GM12878 (cell line): Measurements from ENCODE around the gene ADH7. TPM values are rescaled to one million over a fixed set of nuclear protein-coding genes. Genes with fewer than 3 reads are reported as not detected.

Experiments
- ATAC-seq: fragments of 200-7000 bp; cut with Tn5 transposase; 3 replicates; pipeline ENCODE4 v1.9.1; 2020; ENCODE audit warnings: mild to moderate bottlenecking, moderate library complexity
- BruUV-seq: library from RNA; stranded (reverse); fragments of 400-500 nt; replicated peaks from 2 replicates; lab custom pipeline; 2021; lab: Mats Ljungman, UMichigan
- CTCF ChIA-PET: fragments of 300-600 bp; sonication (Branson Sonifier 250); formaldehyde crosslinking; extraction: SDS; loops from one replicate; lab custom pipeline; 2021; ENCODE audit warnings: inconsistent platforms; lab: Yijun Ruan, JAX
- POLR2A ChIA-PET: fragments of 350-600 bp; formaldehyde crosslinking; extraction: SDS; loops from one replicate; lab custom pipeline; 2021; ENCODE audit warnings: inconsistent platforms; lab: Charles Lee
- RAD21 ChIA-PET: fragments of 300-600 bp; sonication (Branson Sonifier 250); formaldehyde crosslinking; loops from one replicate; lab custom pipeline; 2023; ENCODE audit warnings: antibody characterized with exemption; ENCODE audit not compliant: unreplicated experiment; lab: Charles Lee
- SMC1A ChIA-PET: fragments of 300-600 bp; sonication (Branson Sonifier 250); formaldehyde crosslinking; loops from one replicate; lab custom pipeline; 2023; ENCODE audit not compliant: unreplicated experiment, uncharacterized antibody; lab: Charles Lee
- DNase-seq: peaks from one replicate; pipeline ENCODE4 v3.0.0-alpha.2; 2011; ENCODE audit warnings: low read depth, low spot score
- FAIRE-seq: peaks from 3 replicates; lab custom pipeline; 2011; peaks lifted over from hg19 to GRCh38; lab: Jason Lieb, UNC
- H2AFZ ChIP-seq: 2 replicates; pipeline ENCODE4 v1.6.0; 2011; ENCODE audit warnings: low read depth, low read length, control low read depth; ENCODE audit not compliant: control insufficient read depth
- H3K27ac ChIP-seq: 2 replicates; pipeline ENCODE4 v1.5.1; 2011; ENCODE audit warnings: control low read depth; ENCODE audit not compliant: control insufficient read depth, insufficient read depth
- H3K27me3 ChIP-seq, 2 experiments: replicated peaks in 1 of 2; 2 replicates each; pipeline versions ENCODE4 v1.6.0 to v1.6.1; 2011; ENCODE audit warnings: low read length in 1 of 2; ENCODE audit not compliant: control insufficient read depth in 2 of 2, insufficient read depth in 2 of 2
- H3K36me3 ChIP-seq, 2 experiments: 2 replicates each; pipeline ENCODE4 v1.5.1; 2011; ENCODE audit warnings: low read length in 1 of 2; ENCODE audit not compliant: control insufficient read depth in 2 of 2, insufficient read depth in 2 of 2
- H3K4me1 ChIP-seq: 2 replicates; pipeline ENCODE4 v1.6.1; 2011; ENCODE audit warnings: mild to moderate bottlenecking, low read length, moderate library complexity, mixed read lengths; ENCODE audit not compliant: control insufficient read depth, insufficient read depth
- H3K4me2 ChIP-seq: 2 replicates; pipeline ENCODE4 v1.6.0; 2011; ENCODE audit warnings: control low read depth; ENCODE audit not compliant: control insufficient read depth, insufficient read depth
- H3K4me3 ChIP-seq: fragments of 200-600 bp; sonication (generic); 2 replicates; pipeline ENCODE4 v1.5.1; 2016
- H3K79me2 ChIP-seq: 2 replicates; pipeline ENCODE4 v1.6.0; 2011; ENCODE audit warnings: low read length; ENCODE audit not compliant: control insufficient read depth, insufficient read depth
- H3K9ac ChIP-seq: 2 replicates; pipeline ENCODE4 v1.8.0; 2011; ENCODE audit warnings: low read length, control low read depth, mixed read lengths; ENCODE audit not compliant: control insufficient read depth, insufficient read depth
- H3K9me3 ChIP-seq: replicated peaks from 3 replicates; pipeline ENCODE4 v1.5.1; 2011; ENCODE audit warnings: mild to moderate bottlenecking, low read length; ENCODE audit not compliant: control insufficient read depth, insufficient read depth
- H4K20me1 ChIP-seq: 2 replicates; pipeline ENCODE4 v1.6.0; 2011; ENCODE audit not compliant: control insufficient read depth, insufficient read depth
- CHD1 ChIP-seq: IDR thresholded peaks from 2 replicates; pipeline ENCODE4 v1.6.1; 2012; ENCODE audit warnings: low read depth, low read length, improper control_type of control experiment
- GABPA ChIP-seq: IDR thresholded peaks from 2 replicates; pipeline ENCODE4 v1.6.1; 2014; ENCODE audit warnings: antibody characterized with exemption, low read depth, mild to moderate bottlenecking, inconsistent platforms
- NR2C2 ChIP-seq: IDR thresholded peaks from 2 replicates; pipeline ENCODE4 v1.6.1; 2011; ENCODE audit warnings: borderline replicate concordance, low read depth; ENCODE audit not compliant: control insufficient read depth, insufficient read length
- PML ChIP-seq: IDR thresholded peaks from 2 replicates; pipeline ENCODE4 v1.6.1; 2012; ENCODE audit warnings: low read length, inconsistent platforms
- SIX5 ChIP-seq: IDR thresholded peaks from 2 replicates; pipeline ENCODE4 v1.6.1; 2011; ENCODE audit warnings: mild to moderate bottlenecking, low read depth, low read length, moderate library complexity; ENCODE audit not compliant: severe bottlenecking
- SMAD5 ChIP-seq: IDR thresholded peaks from 2 replicates; pipeline ENCODE4 v1.6.1; 2016; ENCODE audit warnings: antibody characterized with exemption, low read depth
- SMC3 ChIP-seq: IDR thresholded peaks from 2 replicates; pipeline ENCODE4 v1.6.1; 2011; ENCODE audit warnings: low read length, improper control_type of control experiment, borderline replicate concordance
- SREBF1 ChIP-seq: IDR thresholded peaks from 2 replicates; pipeline ENCODE4 v1.6.1; 2012; ENCODE audit warnings: mild to moderate bottlenecking, low read length
- SREBF2 ChIP-seq: IDR thresholded peaks from 2 replicates; pipeline ENCODE4 v1.6.1; 2012; ENCODE audit warnings: mild to moderate bottlenecking, low read length
- WGBS: methylation state at CpG from one replicate; pipeline ENCODE4 v1.1.6; 2016; ENCODE audit warnings: low lambda C conversion rate; ENCODE audit not compliant: insufficient replicate concordance, insufficient coverage; ENCODE audit errors: missing lambda C conversion rate; 5-methylcytosine and 5-hydroxymethylcytosine counted together
- in situ Hi-C: fragments of 300-500 bp; cut with MboI; formaldehyde crosslinking; loops from 9 replicates; pipeline ENCODE4 v1.14.3; 2018; ENCODE audit warnings: mixed read lengths
- intact Hi-C: fragments of 100-400 bp; cut with micrococcal nuclease; formaldehyde crosslinking; loops from one replicate; pipeline ENCODE4 v1.14.2; 2022; ENCODE audit not compliant: unreplicated experiment
- polyA plus RNA-seq, 11 experiments: library from polyadenylated mRNA; depleted of rRNA in 4 of 11; unstranded in 6 of 11; stranded (reverse) in 5 of 11; fragments of >200 nt; fragmentation: Nextera tagmentation in 4 of 11; fragmentation: Illumina TruSeq in 1 of 11; extraction: Ambion mirVana in 4 of 11; extraction: Trizol in 1 of 11; gene quantifications; 1 replicate in 1 of 11; 2 replicates in 10 of 11; pipeline versions ENCODE4 v1.2.1 to v1.2.3, GENCODE V29; 2011 to 2016; ENCODE audit warnings: inconsistent platforms in 2 of 11, missing spikeins in 2 of 11, low read depth in 1 of 11
- total RNA-seq, 4 experiments: library from RNA; depleted of rRNA in 3 of 4; stranded (reverse); fragments of >200 nt in 3 of 4; fragmentation: Illumina TruSeq in 1 of 4; extraction: Trizol in 1 of 4; gene quantifications; 2 replicates each; pipeline versions ENCODE4 v1.2.1 to v1.2.3, GENCODE V29; 2013 to 2021
- TF ChIP-seq, protein P1 (sequence below): fragments of 450-650 bp; IDR thresholded peaks from 2 replicates; pipeline ENCODE4 v1.6.1; 2014; ENCODE audit warnings: mild to moderate bottlenecking
- TF ChIP-seq, protein P2 (sequence below): fragments of 150-350 bp; IDR thresholded peaks from 2 replicates; pipeline ENCODE4 v1.6.1; 2014; ENCODE audit warnings: mild to moderate bottlenecking, low read depth, low read length
- TF ChIP-seq, protein P3 (sequence below): IDR thresholded peaks from 2 replicates; pipeline ENCODE4 v1.6.1; 2012; ENCODE audit warnings: low read length, inconsistent platforms
- TF ChIP-seq, protein P4 (sequence below): fragments of 450-650 bp; IDR thresholded peaks from 2 replicates; pipeline ENCODE4 v1.6.1; 2016; ENCODE audit warnings: mild to moderate bottlenecking

The ADH7 gene
- total and polyA plus RNA-seq, 10 of the 15 experiments (the other 5 are each of a cell fraction or from before 2014, with no cell fraction given): not detected

DNA sequence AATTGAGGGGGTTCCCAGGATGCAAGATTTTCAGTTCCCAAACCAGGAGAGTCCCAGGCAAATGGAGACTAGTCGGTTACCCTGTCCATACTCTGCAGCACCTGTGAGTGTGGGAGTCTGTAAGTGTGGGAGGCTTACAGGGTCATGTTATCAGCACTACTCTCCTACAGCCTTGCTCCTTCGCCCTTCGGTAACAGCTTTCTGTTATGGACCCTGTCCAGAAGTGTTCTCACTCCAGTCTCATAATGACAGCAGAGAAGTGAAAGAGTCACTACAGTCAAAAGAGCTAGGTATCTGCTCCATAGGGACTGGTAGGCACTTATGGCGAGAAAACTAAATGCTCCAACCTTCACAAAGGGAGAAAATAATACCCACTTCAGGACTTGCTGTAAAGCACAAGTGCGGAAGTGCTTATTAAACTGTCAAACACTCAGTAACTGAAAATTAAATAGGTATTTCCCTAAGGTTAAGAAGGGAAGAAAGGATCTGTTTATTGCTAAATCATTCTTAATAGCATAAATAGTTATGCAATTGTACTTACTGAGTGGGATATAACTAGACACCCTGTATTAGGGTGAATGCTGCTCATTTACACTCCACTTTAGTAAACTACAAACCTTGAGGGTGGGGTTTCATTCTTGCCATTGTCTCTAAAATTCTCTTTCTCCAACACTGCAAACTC is 2.7 kb upstream of the ADH7 start:
- WGBS: 48% methylated on average over 5 of the region's 5 CpGs
- ChIA-PET CTCF (interaction anchor here (1.2 kb wide), 1 partner anchor 27 kb away, joined by 3 read pairs; no protein-coding TSS in a partner anchor), SMC1A (no interaction called here), RAD21 (no interaction called here), POLR2A (no interaction called here)
- H3K4me1 ChIP-seq: no peaks in the 10 kb centered on the region
- H3K9me3 ChIP-seq: no peaks in the 10 kb centered on the region
- no peak overlapping the region for H3K4me3 ChIP-seq
- TF ChIP-seq, protein P1, sequence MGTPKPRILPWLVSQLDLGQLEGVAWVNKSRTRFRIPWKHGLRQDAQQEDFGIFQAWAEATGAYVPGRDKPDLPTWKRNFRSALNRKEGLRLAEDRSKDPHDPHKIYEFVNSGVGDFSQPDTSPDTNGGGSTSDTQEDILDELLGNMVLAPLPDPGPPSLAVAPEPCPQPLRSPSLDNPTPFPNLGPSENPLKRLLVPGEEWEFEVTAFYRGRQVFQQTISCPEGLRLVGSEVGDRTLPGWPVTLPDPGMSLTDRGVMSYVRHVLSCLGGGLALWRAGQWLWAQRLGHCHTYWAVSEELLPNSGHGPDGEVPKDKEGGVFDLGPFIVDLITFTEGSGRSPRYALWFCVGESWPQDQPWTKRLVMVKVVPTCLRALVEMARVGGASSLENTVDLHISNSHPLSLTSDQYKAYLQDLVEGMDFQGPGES: no peak
- TF ChIP-seq SMAD5 (no peak), SIX5 (no peak), CHD1 (no peak), NR2C2 (no peak), PML (no peak), SREBF2 (no peak), GABPA (no peak), SMC3 (no peak), SREBF1 (no peak)
- TF ChIP-seq, protein P2, sequence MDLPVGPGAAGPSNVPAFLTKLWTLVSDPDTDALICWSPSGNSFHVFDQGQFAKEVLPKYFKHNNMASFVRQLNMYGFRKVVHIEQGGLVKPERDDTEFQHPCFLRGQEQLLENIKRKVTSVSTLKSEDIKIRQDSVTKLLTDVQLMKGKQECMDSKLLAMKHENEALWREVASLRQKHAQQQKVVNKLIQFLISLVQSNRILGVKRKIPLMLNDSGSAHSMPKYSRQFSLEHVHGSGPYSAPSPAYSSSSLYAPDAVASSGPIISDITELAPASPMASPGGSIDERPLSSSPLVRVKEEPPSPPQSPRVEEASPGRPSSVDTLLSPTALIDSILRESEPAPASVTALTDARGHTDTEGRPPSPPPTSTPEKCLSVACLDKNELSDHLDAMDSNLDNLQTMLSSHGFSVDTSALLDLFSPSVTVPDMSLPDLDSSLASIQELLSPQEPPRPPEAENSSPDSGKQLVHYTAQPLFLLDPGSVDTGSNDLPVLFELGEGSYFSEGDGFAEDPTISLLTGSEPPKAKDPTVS: no peak
- TF ChIP-seq, protein P3, sequence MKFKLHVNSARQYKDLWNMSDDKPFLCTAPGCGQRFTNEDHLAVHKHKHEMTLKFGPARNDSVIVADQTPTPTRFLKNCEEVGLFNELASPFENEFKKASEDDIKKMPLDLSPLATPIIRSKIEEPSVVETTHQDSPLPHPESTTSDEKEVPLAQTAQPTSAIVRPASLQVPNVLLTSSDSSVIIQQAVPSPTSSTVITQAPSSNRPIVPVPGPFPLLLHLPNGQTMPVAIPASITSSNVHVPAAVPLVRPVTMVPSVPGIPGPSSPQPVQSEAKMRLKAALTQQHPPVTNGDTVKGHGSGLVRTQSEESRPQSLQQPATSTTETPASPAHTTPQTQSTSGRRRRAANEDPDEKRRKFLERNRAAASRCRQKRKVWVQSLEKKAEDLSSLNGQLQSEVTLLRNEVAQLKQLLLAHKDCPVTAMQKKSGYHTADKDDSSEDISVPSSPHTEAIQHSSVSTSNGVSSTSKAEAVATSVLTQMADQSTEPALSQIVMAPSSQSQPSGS: no peak
- TF ChIP-seq, protein P4, sequence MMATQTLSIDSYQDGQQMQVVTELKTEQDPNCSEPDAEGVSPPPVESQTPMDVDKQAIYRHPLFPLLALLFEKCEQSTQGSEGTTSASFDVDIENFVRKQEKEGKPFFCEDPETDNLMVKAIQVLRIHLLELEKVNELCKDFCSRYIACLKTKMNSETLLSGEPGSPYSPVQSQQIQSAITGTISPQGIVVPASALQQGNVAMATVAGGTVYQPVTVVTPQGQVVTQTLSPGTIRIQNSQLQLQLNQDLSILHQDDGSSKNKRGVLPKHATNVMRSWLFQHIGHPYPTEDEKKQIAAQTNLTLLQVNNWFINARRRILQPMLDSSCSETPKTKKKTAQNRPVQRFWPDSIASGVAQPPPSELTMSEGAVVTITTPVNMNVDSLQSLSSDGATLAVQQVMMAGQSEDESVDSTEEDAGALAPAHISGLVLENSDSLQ: no peak
- no peaks in the 10 kb centered on the region for H3K27me3 ChIP-seq
- FAIRE-seq: no peak
- in situ Hi-C loops: no loop called here
- no peaks in the 10 kb centered on the region for H4K20me1 ChIP-seq
- no peaks in the 10 kb centered on the region for H3K79me2 ChIP-seq
- H3K9ac ChIP-seq: no peak overlapping the region
- DNase-seq: no peak
- no peak for ATAC-seq
- no peak overlapping the region for H3K27ac ChIP-seq
- intact Hi-C loops: no loop called here
- H2AFZ ChIP-seq: no peak overlapping the region
- BruUV-seq: no TSS peak
- H3K36me3 ChIP-seq: no peaks in the 10 kb centered on the region
- no peak overlapping the region for H3K4me2 ChIP-seq
